ENCODE data around the gene CCDC187. TPM values are rescaled to one million over a fixed set of nuclear protein-coding genes. Genes with fewer than 3 reads are reported as not detected.

Gene CCDC187
- total RNA-seq, 2 donors from 2014 or later, result 0.04 to 0.09 TPM

DNA sequence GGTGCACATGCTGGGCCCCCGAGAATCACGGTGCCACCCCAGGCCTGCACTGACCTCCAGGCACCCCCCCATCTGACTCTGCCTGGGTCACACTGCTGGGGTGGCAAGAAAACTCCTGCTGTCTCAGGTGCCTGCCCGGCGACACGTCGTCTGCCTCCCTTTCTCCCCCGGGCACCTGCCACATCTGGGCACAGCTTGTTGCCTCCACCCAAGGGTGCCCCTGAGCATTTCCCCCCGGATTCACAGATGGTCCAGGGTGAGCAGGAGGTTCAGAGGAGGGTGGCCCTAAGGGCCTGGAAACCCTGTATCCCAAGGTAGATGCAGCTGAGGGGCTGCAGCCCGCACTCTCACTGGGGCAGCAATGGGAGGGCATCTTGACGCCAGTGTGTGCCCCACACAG, 43.4 kb downstream of the CCDC187 start:
- 91 to 94% methylated on average over 9 to 10 of the region's 10 CpGs for WGBS, 2 experiments (ENCODE audit: insufficient coverage in 1 of 2, insufficient read length in 1 of 2)
- Histone ChIP-seq H3K4me3 (ENCODE audit: low read length) (no peak overlapping the region), H3K9ac (ENCODE audit: extremely low read depth, low read length, poor library complexity, severe bottlenecking) (no peak overlapping the region), H3K36me3 (ENCODE audit: control insufficient read depth, insufficient read depth, low read length) (no peaks in the 10 kb centered on the region), H3K4me1 (ENCODE audit: control insufficient read depth, insufficient read depth, low read length) (peaks cover 3% of the 10 kb centered on the region), H3K9me3 (ENCODE audit: control insufficient read depth, low read length) (no peaks in the 10 kb centered on the region), H3K27ac (ENCODE audit: low read depth, low read length) (no peak overlapping the region), H3K27me3 (ENCODE audit: control insufficient read depth, insufficient read depth, low read length, poor library complexity, severe bottlenecking) (no peaks in the 10 kb centered on the region)
- TF ChIP-seq, protein P1, sequence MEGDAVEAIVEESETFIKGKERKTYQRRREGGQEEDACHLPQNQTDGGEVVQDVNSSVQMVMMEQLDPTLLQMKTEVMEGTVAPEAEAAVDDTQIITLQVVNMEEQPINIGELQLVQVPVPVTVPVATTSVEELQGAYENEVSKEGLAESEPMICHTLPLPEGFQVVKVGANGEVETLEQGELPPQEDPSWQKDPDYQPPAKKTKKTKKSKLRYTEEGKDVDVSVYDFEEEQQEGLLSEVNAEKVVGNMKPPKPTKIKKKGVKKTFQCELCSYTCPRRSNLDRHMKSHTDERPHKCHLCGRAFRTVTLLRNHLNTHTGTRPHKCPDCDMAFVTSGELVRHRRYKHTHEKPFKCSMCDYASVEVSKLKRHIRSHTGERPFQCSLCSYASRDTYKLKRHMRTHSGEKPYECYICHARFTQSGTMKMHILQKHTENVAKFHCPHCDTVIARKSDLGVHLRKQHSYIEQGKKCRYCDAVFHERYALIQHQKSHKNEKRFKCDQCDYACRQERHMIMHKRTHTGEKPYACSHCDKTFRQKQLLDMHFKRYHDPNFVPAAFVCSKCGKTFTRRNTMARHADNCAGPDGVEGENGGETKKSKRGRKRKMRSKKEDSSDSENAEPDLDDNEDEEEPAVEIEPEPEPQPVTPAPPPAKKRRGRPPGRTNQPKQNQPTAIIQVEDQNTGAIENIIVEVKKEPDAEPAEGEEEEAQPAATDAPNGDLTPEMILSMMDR (conservative IDR thresholded peaks at IDR 0.05), result no peak
- no peaks in the 10 kb centered on the region for H3K36me3 Mint-ChIP-seq (ENCODE audit: low read depth)
- H3K9me3 Mint-ChIP-seq, result no peaks in the 10 kb centered on the region
- no peak overlapping the region for H3K4me3 Mint-ChIP-seq
- DNase-seq, result no peak
- no peaks in the 10 kb centered on the region for H3K27me3 Mint-ChIP-seq (ENCODE audit: insufficient read depth)
- no peak overlapping the region for H3K27ac Mint-ChIP-seq
- H3K4me1 Mint-ChIP-seq, result no peaks in the 10 kb centered on the region

DNA sequence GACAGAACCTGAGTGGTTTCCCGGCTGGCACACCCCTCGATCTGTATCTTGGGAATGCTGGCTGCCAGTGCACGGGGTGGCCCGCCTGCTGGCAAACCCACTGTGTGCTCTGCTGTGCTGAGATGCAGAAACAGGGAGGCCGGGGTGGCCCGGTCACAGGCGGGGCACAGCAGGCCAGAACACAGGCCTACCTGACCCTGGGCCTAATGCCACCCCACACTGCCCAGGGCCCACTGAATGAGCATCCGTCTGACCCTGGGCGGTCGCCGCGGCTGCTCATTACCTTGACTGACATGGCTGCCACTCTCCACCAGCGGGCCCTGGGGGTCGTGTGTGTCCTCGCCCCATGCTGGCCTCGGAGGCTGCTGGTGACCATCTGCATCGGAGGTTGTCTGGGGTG, 44.1 kb downstream of the CCDC187 start:
- peak overlapping the region; percentile 32 for H3K27ac ChIP-seq (ENCODE audit: low read depth, low read length)
- TF ChIP-seq, protein P1 (conservative IDR thresholded peaks at IDR 0.05), result no peak
- no peaks in the 10 kb centered on the region for H3K36me3 ChIP-seq (ENCODE audit: control insufficient read depth, insufficient read depth, low read length)
- H3K9me3 ChIP-seq (ENCODE audit: control insufficient read depth, low read length), result no peaks in the 10 kb centered on the region
- H3K4me1 Mint-ChIP-seq, result no peaks in the 10 kb centered on the region
- H3K4me3 ChIP-seq (ENCODE audit: low read length), result no peak overlapping the region
- no peak overlapping the region for H3K4me3 Mint-ChIP-seq
- no peak overlapping the region for H3K9ac ChIP-seq (ENCODE audit: extremely low read depth, low read length, poor library complexity, severe bottlenecking)
- H3K27me3 Mint-ChIP-seq (ENCODE audit: insufficient read depth), result no peaks in the 10 kb centered on the region
- H3K4me1 ChIP-seq (ENCODE audit: control insufficient read depth, insufficient read depth, low read length), result peaks cover 3% of the 10 kb centered on the region
- H3K9me3 Mint-ChIP-seq, result no peaks in the 10 kb centered on the region
- no peaks in the 10 kb centered on the region for H3K27me3 ChIP-seq (ENCODE audit: control insufficient read depth, insufficient read depth, low read length, poor library complexity, severe bottlenecking)
- H3K27ac Mint-ChIP-seq, result no peak overlapping the region
- no peak for DNase-seq
- H3K36me3 Mint-ChIP-seq (ENCODE audit: low read depth), result no peaks in the 10 kb centered on the region
- WGBS, 2 experiments (ENCODE audit: insufficient coverage in 1 of 2, insufficient read length in 1 of 2), result 92 to 96% methylated on average over 17 of the region's 17 CpGs

DNA sequence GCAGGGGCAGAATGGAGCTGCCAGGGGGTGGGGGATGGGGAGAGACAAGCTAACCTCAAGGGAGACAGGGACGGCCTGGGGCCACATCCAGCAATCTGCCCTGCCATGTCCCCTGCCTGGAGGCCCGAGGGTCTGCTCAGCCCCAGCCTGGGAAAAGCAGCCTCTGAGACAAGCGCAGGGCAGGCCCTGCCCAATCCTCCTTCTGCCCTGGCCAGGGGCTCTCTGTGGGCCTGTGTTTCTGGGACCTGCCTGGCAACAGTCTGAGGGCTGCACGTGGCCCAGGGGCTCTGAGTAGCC, 44.4 kb downstream of the CCDC187 start:
- H3K9ac ChIP-seq (ENCODE audit: extremely low read depth, low read length, poor library complexity, severe bottlenecking), result no peak overlapping the region
- Mint-ChIP-seq H3K27ac (no peak overlapping the region), H3K27me3 (ENCODE audit: insufficient read depth) (no peaks in the 10 kb centered on the region), H3K4me3 (no peak overlapping the region), H3K4me1 (no peaks in the 10 kb centered on the region), H3K9me3 (no peaks in the 10 kb centered on the region), H3K36me3 (ENCODE audit: low read depth) (no peaks in the 10 kb centered on the region)
- no peaks in the 10 kb centered on the region for H3K36me3 ChIP-seq (ENCODE audit: control insufficient read depth, insufficient read depth, low read length)
- no peak for DNase-seq
- H3K27ac ChIP-seq (ENCODE audit: low read depth, low read length), result peak overlapping the region; percentile 32
- TF ChIP-seq, protein P1 (conservative IDR thresholded peaks at IDR 0.05), result no peak
- no peaks in the 10 kb centered on the region for H3K27me3 ChIP-seq (ENCODE audit: control insufficient read depth, insufficient read depth, low read length, poor library complexity, severe bottlenecking)
- H3K4me3 ChIP-seq (ENCODE audit: low read length), result no peak overlapping the region
- H3K4me1 ChIP-seq (ENCODE audit: control insufficient read depth, insufficient read depth, low read length), result peaks cover 3% of the 10 kb centered on the region
- no peaks in the 10 kb centered on the region for H3K9me3 ChIP-seq (ENCODE audit: control insufficient read depth, low read length)
- WGBS, 2 experiments (ENCODE audit: insufficient coverage in 1 of 2, insufficient read length in 1 of 2), result 73 to 78% methylated on average over 3 to 4 of the region's 4 CpGs

Data from endodermal cell (in vitro differentiated cells).